PC-9 (cell line): Measurements from ENCODE around the gene ACP4. TPM values are rescaled to one million over a fixed set of nuclear protein-coding genes. Genes with fewer than 3 reads are reported as not detected.
"Not testable (repeated sequence)": the region's sequence is repeated elsewhere in the genome, so short reads cannot be mapped to it uniquely, and the experiment has no call there.

Experiments used
- BruUV-seq: library from RNA; stranded (reverse); fragments of 400-500 nt; replicated peaks from 2 replicates; lab custom pipeline; 2021; lab: Mats Ljungman, UMichigan
- CTCF ChIA-PET: fragments of 300-600 bp; sonication (Branson Sonifier 250); formaldehyde crosslinking; loops from one replicate; lab custom pipeline; 2022; ENCODE audit warnings: antibody characterized with exemption; lab: Charles Lee
- POLR2A ChIA-PET: fragments of 300-600 bp; sonication (Branson Sonifier 250); formaldehyde crosslinking; loops from one replicate; lab custom pipeline; 2022; ENCODE audit warnings: antibody characterized with exemption; ENCODE audit not compliant: unreplicated experiment; lab: Charles Lee
- DNase-seq, 2 experiments: peaks; one replicate each; pipeline versions ENCODE4 v3.0.0 to v3.0.0-alpha.2; 2015 to 2022; ENCODE audit warnings: mixed read lengths in 1 of 2
- H2AFZ ChIP-seq: fragments of 200-600 bp; sonication (generic); 2 replicates; pipeline ENCODE4 v1.8.1; 2017; ENCODE audit warnings: antibody characterized with exemption
- H3F3A ChIP-seq: fragments of 200-600 bp; sonication (generic); 2 replicates; pipeline ENCODE4 v1.8.1; 2017; ENCODE audit warnings: antibody characterized with exemption, mild to moderate bottlenecking, low read depth; ENCODE audit not compliant: insufficient read depth
- H3K27ac ChIP-seq: fragments of 200-600 bp; sonication (generic); 2 replicates; pipeline ENCODE4 v1.6.1; 2016; ENCODE audit warnings: mixed run types
- H3K27me3 ChIP-seq: fragments of 200-600 bp; sonication (generic); 2 replicates; pipeline ENCODE4 v1.6.1; 2016; ENCODE audit warnings: low read depth, mixed run types; ENCODE audit not compliant: insufficient read depth
- H3K36me3 ChIP-seq: fragments of 200-600 bp; sonication (generic); 2 replicates; pipeline ENCODE4 v1.6.1; 2016; ENCODE audit warnings: low read depth, mixed run types
- H3K4me1 ChIP-seq: fragments of 200-600 bp; sonication (generic); replicated peaks from 2 replicates; pipeline ENCODE4 v1.6.1; 2016; ENCODE audit warnings: mixed run types; ENCODE audit not compliant: insufficient read depth
- H3K4me2 ChIP-seq: fragments of 200-600 bp; sonication (generic); 2 replicates; pipeline ENCODE4 v1.6.1; 2017; ENCODE audit warnings: mixed run types
- H3K4me3 ChIP-seq: fragments of 200-600 bp; sonication (generic); 2 replicates; pipeline ENCODE4 v1.6.1; 2016; ENCODE audit warnings: mixed run types
- H3K79me2 ChIP-seq: fragments of 200-600 bp; sonication (generic); 2 replicates; pipeline ENCODE4 v1.6.1; 2017; ENCODE audit warnings: low read depth, mixed run types
- H3K9me2 ChIP-seq: fragments of 200-600 bp; sonication (generic); 2 replicates; pipeline ENCODE4 v1.8.1; 2017; ENCODE audit warnings: mild to moderate bottlenecking; ENCODE audit not compliant: insufficient read depth
- H3K9me3 ChIP-seq: fragments of 200-600 bp; sonication (generic); 2 replicates; pipeline ENCODE4 v1.8.1; 2016; ENCODE audit warnings: low read depth; ENCODE audit not compliant: insufficient read depth
- H4K20me1 ChIP-seq: fragments of 200-600 bp; sonication (generic); 2 replicates; pipeline ENCODE4 v1.8.1; 2017; ENCODE audit not compliant: insufficient read depth
- CTCF ChIP-seq: fragments of 200-600 bp; sonication (generic); conservative IDR thresholded peaks from 2 replicates; pipeline ENCODE4 v1.6.1; 2017; ENCODE audit warnings: mixed run types, antibody characterized with exemption, mild to moderate bottlenecking, moderate library complexity
- EZH2 ChIP-seq: fragments of 200-600 bp; sonication (generic); IDR thresholded peaks from 2 replicates; pipeline ENCODE4 v1.8.0; 2017; ENCODE audit warnings: antibody characterized with exemption, low read depth
- intact Hi-C: fragments of 100-400 bp; cut with micrococcal nuclease; formaldehyde crosslinking; loops from one replicate; pipeline ENCODE4 v1.10.0; 2022; ENCODE audit not compliant: unreplicated experiment
- total RNA-seq: library from RNA; stranded (reverse); gene quantifications from 2 replicates; pipeline ENCODE4 v1.2.3, GENCODE V29; 2021

ACP4 gene
- total RNA-seq, 1 experiment from 2014 or later: not detected

DNA sequence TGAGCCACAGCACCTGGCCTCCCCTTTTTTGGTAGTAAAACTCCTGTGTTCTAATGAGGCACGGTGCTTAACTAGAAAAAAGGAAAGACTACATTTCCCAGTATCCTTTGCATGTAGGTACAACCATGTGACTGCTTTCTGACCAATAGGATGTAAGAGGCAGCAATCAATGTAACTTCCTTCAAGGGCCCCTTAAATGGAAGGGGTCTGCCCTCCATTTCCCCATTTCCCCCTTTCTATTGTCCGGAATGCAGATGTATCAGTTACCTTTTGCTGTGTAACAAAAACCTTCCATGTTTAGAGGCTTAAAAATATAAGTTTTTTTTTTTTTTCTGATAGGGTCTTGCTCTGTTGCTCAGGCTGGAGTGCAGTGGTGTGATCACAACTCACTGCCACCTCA is 17.7 kb upstream of the ACP4 start:
- Histone ChIP-seq H3F3A (no peaks in the 10 kb centered on the region), H3K4me3 (no peak overlapping the region), H3K4me2 (no peak overlapping the region), H3K9me2 (no peaks in the 10 kb centered on the region), H3K9me3 (no peaks in the 10 kb centered on the region), H3K27ac (no peak overlapping the region), H3K79me2 (no peaks in the 10 kb centered on the region), H4K20me1 (no peaks in the 10 kb centered on the region), H3K27me3 (peaks cover 46% of the 10 kb centered on the region), H2AFZ (no peak overlapping the region), H3K36me3 (no peaks in the 10 kb centered on the region), H3K4me1 (0 out of 2 replicates have a peak, but pooled peaks cover 2% of the 10 kb centered on the region)
- no peak for TF ChIP-seq CTCF
- no peak for TF ChIP-seq EZH2
- ChIA-PET CTCF (interaction anchor here (0.6 kb wide), 1 partner anchor 18 kb away, joined by 3 read pairs; no protein-coding TSS in a partner anchor), POLR2A (no interaction called here)
- no TSS peak for BruUV-seq
- no peak for DNase-seq
- intact Hi-C loops: no loop called here

DNA sequence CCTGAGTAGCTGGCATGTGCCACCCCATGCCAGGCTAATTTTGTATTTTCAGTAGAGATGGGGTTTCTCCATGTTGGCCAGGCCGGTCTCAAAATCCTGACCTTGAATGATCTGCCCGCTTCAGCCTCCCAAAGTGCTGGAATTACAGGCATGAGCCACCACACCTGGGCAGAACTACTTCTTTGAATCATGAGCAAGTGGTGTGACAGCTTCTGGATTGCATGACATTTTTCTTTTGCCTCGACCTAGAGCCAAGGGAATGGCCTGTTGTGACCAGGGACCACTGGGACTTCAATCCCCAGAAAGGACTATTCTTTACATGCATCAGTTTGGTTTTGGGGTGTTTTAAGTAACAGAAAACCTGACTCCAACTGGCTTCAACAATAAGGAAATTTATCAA is 17.3 kb upstream of the ACP4 start:
- H3K4me2 ChIP-seq, DNase-seq, H3K9me2 ChIP-seq, H3K79me2 ChIP-seq, CTCF ChIA-PET, H3F3A ChIP-seq, H3K9me3 ChIP-seq, intact Hi-C loops, BruUV-seq, H4K20me1 ChIP-seq, H2AFZ ChIP-seq, H3K36me3 ChIP-seq, H3K4me1 ChIP-seq, POLR2A ChIA-PET, H3K4me3 ChIP-seq, H3K27ac ChIP-seq: not testable (repeated sequence)
- peaks cover 50% of the 10 kb centered on the region for H3K27me3 ChIP-seq

- H3K36me3 ChIP-seq, intact Hi-C loops, H3K27ac ChIP-seq, BruUV-seq, H3K4me3 ChIP-seq, DNase-seq, H3K9me3 ChIP-seq, H3K9me2 ChIP-seq, H3K79me2 ChIP-seq, CTCF ChIA-PET, POLR2A ChIA-PET, H3K4me1 ChIP-seq, H4K20me1 ChIP-seq, H3F3A ChIP-seq, H2AFZ ChIP-seq, H3K4me2 ChIP-seq: not testable (repeated sequence)
- H3K27me3 ChIP-seq: peaks cover 56% of the 10 kb centered on the region
These were observed 16.8 kb upstream of the ACP4 start for GRCh38 chr19:50773454-50773853.

GRCh38 chr19:50776131-50776530 is 14.1 kb upstream of the ACP4 start:
- intact Hi-C loops: no loop called here
- peaks cover 82% of the 10 kb centered on the region for H3K27me3 ChIP-seq
- no peaks in the 10 kb centered on the region for H3K79me2 ChIP-seq
- no peak overlapping the region for H3K4me3 ChIP-seq
- no peaks in the 10 kb centered on the region for H3F3A ChIP-seq
- CTCF ChIA-PET: no interaction called here
- no peak overlapping the region for H3K27ac ChIP-seq
- no peaks in the 10 kb centered on the region for H3K9me2 ChIP-seq
- no peak for DNase-seq
- BruUV-seq: no TSS peak
- no peaks in the 10 kb centered on the region for H4K20me1 ChIP-seq
- H3K4me2 ChIP-seq: no peak overlapping the region
- POLR2A ChIA-PET: no interaction called here
- TF ChIP-seq EZH2: no peak
- no peak for TF ChIP-seq CTCF
- H3K36me3 ChIP-seq: no peaks in the 10 kb centered on the region
- H2AFZ ChIP-seq: no peak overlapping the region
- no peaks in the 10 kb centered on the region for H3K4me1 ChIP-seq
- no peaks in the 10 kb centered on the region for H3K9me3 ChIP-seq
